Ectodermal cell (in vitro differentiated cells): ENCODE data around the gene OR2G2. TPM values are rescaled to one million over a fixed set of nuclear protein-coding genes. Genes with fewer than 3 reads are reported as not detected.

ENCODE experiments used
- H3K27ac ChIP-seq: 2 replicates; pipeline ENCODE4 v1.7.0; 2013; ENCODE audit warnings: mild to moderate bottlenecking, low read depth, low read length; ENCODE audit not compliant: insufficient read depth, poor library complexity, severe bottlenecking
- H3K27me3 ChIP-seq: 2 replicates; pipeline ENCODE4 v1.7.0; 2013; ENCODE audit warnings: mild to moderate bottlenecking, low read length; ENCODE audit not compliant: insufficient read depth, control insufficient read depth, poor library complexity, severe bottlenecking
- H3K36me3 ChIP-seq: one replicate; pipeline ENCODE4 v1.7.0; 2013; ENCODE audit warnings: low read length; ENCODE audit not compliant: control insufficient read depth, insufficient read depth
- H3K4me1 ChIP-seq: one replicate; pipeline ENCODE4 v1.7.0; 2013; ENCODE audit warnings: low read length; ENCODE audit not compliant: control insufficient read depth, insufficient read depth
- H3K4me3 ChIP-seq: 2 replicates; pipeline ENCODE4 v1.7.0; 2013; ENCODE audit warnings: low read depth, low read length, control low read depth; ENCODE audit not compliant: insufficient read depth
- H3K9me3 ChIP-seq: 2 replicates; pipeline ENCODE4 v1.7.0; 2013; ENCODE audit warnings: mild to moderate bottlenecking, low read length, moderate library complexity; ENCODE audit not compliant: control insufficient read depth
- WGBS, 2 experiments: methylation state at CpG; one replicate each; pipeline ENCODE4 v1.1.7; 2013; ENCODE audit warnings: missing lambda C conversion rate in 2 of 2; 5-methylcytosine and 5-hydroxymethylcytosine counted together
- polyA plus RNA-seq, 4 experiments: library from polyadenylated mRNA; stranded (reverse); fragments of 50-300 nt; gene quantifications; one replicate each; pipeline ENCODE4 v1.2.3, GENCODE V29; 2013

Gene OR2G2, protein sequence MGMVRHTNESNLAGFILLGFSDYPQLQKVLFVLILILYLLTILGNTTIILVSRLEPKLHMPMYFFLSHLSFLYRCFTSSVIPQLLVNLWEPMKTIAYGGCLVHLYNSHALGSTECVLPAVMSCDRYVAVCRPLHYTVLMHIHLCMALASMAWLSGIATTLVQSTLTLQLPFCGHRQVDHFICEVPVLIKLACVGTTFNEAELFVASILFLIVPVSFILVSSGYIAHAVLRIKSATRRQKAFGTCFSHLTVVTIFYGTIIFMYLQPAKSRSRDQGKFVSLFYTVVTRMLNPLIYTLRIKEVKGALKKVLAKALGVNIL
- not detected for polyA plus RNA-seq (2013, experiment 1 of 4)
- polyA plus RNA-seq (2013, experiment 2 of 4): not detected
- not detected for polyA plus RNA-seq (2013, experiment 3 of 4)
- polyA plus RNA-seq (2013, experiment 4 of 4): not detected

DNA sequence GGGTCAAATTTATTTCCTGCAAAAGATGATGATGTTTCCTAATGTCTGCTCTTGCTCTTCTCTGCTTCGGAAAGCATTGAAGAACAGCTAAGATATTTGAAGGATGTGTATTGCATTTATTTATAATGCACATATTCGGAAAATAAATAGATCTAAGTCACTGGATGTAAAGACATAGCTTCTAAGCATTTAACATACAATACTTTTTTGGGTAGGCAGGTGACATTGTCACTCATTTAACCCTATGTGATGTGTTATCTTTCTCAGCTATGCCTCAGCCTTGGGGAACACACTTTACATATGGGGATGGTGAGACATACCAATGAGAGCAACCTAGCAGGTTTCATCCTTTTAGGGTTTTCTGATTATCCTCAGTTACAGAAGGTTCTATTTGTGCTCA lies at the start of gene OR2G2:
Gene OR2G2, plus strand, starts transcription at position 301 of the 400 bp plus-strand sequence. Its CDS starts 0 bp downstream, at position 301.
- no peaks in the 10 kb centered on the region for H3K9me3 ChIP-seq
- H3K4me3 ChIP-seq: no peak within 1 kb of the TSS
- H3K27ac ChIP-seq: no peak within 1 kb of the TSS
- no peaks in the 10 kb centered on the region for H3K36me3 ChIP-seq
- H3K4me1 ChIP-seq: no peaks in the 10 kb centered on the region
- WGBS, 2 experiments: 92 to 100% methylated on average over 1 of the region's 2 CpGs
- H3K27me3 ChIP-seq: no peaks in the 10 kb centered on the region

DNA sequence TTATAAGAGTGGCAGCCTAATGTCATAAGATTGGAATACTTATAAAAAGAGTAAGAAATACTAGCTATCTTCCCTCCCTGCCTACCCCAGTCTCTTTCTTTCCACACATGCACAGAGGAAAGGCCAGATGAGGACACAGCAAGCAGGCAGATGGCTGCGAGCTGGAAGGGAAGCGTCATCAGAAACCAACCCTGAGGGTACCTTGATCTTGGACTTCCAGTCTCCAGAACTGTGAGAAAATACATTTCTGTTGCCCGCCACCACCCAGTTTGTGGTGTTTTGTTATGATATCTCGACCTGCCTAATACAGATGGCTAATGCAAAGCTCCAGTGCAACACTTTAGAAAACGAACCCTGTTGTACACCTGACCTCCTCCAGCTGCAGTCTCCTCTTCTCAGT lies 49.6 kb upstream of the OR2G2 start:
- Histone ChIP-seq H3K9me3 (no peaks in the 10 kb centered on the region), H3K36me3 (no peaks in the 10 kb centered on the region), H3K4me1 (no peaks in the 10 kb centered on the region), H3K27ac (no peak overlapping the region), H3K27me3 (no peaks in the 10 kb centered on the region), H3K4me3 (no peak overlapping the region)
- WGBS, 2 experiments: 84 to 87% methylated on average over 5 of the region's 5 CpGs

DNA sequence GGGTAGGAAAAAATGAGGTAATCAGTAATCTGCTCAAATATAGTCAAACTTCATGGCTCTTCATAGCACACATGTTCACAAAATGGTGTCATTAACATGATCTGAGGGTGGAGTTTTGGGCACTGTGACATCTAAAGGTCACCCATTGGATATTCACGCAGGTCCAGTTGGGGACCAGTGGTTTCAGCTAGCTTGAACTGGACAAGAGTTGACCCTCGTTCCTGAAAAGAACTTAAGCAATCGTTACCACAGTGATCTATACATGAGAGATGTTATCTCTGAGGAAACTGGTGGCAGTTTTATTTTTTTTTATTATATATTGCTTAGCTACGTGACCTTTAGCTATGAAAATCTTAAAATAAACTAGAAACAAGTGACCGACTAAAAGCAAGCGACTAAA lies 48.9 kb upstream of the OR2G2 start:
- H3K27me3 ChIP-seq: no peaks in the 10 kb centered on the region
- WGBS, 2 experiments: 96 to 97% methylated on average over 6 of the region's 6 CpGs
- H3K4me1 ChIP-seq: no peaks in the 10 kb centered on the region
- no peak overlapping the region for H3K27ac ChIP-seq
- no peaks in the 10 kb centered on the region for H3K9me3 ChIP-seq
- no peaks in the 10 kb centered on the region for H3K36me3 ChIP-seq
- H3K4me3 ChIP-seq: no peak overlapping the region

DNA sequence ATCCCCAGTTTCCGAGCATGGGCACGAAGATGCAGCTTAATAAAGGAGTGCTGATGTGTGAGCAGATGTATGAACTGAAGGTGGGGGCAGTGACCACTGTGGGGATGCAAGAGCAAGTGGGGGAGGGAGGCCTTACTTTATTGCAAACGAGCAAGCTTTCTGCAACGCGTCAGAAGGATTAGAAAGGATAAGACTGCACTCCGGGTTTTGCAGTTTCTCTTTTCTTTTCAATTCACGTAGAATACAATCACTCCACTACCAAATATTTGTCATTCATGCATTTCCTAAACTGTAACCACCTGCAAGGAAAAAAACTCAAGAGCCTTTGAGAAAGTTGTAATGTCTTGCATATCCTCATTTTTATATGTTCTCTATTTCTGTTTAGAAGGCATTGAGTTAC lies 47.6 kb upstream of the OR2G2 start:
- no peaks in the 10 kb centered on the region for H3K9me3 ChIP-seq
- 79 to 82% methylated on average over 7 of the region's 7 CpGs for WGBS, 2 experiments
- no peak overlapping the region for H3K4me3 ChIP-seq
- H3K36me3 ChIP-seq: no peaks in the 10 kb centered on the region
- no peaks in the 10 kb centered on the region for H3K4me1 ChIP-seq
- no peaks in the 10 kb centered on the region for H3K27me3 ChIP-seq
- H3K27ac ChIP-seq: no peak overlapping the region

DNA sequence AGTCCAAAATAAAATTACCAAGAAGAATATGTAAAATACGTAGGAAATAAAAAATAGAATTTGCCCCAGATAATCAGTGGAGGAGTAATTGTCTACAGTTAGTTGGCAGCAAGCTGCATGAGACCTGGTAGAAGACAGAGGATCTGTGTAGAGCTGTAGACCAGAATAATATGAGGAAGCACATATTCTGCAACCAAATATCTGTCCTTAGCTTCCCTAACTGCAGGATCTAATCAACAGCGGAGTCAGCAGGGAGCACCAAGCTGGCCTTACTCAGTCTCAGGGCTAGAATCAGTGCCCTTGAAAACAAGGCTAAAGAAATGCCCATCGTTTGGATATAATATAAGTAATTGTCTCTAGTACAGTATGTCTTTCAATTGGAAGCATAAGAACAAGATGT lies 45.3 kb upstream of the OR2G2 start:
- H3K27me3 ChIP-seq: no peaks in the 10 kb centered on the region
- WGBS, 2 experiments: 69 to 70% methylated on average over 3 of the region's 3 CpGs
- no peak overlapping the region for H3K4me3 ChIP-seq
- no peak overlapping the region for H3K27ac ChIP-seq
- no peaks in the 10 kb centered on the region for H3K4me1 ChIP-seq
- no peaks in the 10 kb centered on the region for H3K36me3 ChIP-seq
- H3K9me3 ChIP-seq: no peaks in the 10 kb centered on the region

DNA sequence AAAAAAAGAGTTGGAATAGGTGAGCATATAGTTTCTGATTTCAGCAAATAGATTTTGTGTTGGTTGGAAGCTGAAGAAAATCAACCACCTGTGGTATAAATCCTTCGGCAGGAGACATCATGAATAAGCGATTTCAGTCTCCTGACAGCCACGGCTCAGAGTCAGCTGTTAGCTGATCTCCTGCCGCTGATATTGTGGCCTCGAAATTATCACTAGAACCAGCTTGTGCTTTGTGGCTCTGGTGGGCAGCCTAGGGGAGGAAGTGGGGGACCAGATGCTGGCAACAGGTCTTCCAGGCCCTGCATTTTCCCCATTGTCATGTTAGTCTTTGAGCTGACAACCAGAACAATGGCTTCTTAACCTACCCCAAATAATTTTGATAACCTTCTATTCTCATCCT lies 40.1 kb upstream of the OR2G2 start:
- Histone ChIP-seq H3K9me3 (no peaks in the 10 kb centered on the region), H3K4me1 (no peaks in the 10 kb centered on the region), H3K27ac (no peak overlapping the region), H3K27me3 (no peaks in the 10 kb centered on the region), H3K36me3 (no peaks in the 10 kb centered on the region), H3K4me3 (no peak overlapping the region)
- WGBS, 2 experiments: 70 to 76% methylated on average over 5 of the region's 5 CpGs

DNA sequence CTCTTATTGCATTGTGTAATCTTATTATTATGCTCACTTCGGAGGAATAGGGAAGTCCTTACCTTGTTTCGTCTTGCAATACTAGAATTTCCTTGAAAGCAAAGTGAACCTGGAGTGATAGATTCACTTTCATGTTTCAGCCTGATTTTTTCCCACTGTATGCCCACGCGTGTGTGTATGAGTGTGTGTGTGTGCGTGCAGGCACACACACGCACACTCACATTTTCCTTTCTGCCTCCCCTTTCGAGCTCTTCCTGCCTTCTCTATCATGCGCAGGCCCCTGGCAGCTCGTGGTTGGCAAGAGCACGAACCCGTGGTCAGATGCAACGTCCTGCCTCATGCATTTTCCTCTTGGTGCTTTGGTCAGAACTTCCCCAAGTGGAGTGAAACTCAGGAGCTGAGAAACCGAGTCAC lies 39.4 kb upstream of the OR2G2 start, which contains the start of gene GCSAML:
Gene GCSAML, plus strand, starts transcription at position 366 of the 414 bp plus-strand sequence. CDS start 58 bp downstream, outside the sequence.
- H3K4me1 ChIP-seq: no peaks in the 10 kb centered on the region
- no peaks in the 10 kb centered on the region for H3K9me3 ChIP-seq
- 93% methylated on average over 13 of the region's 13 CpGs for WGBS, 2 experiments
- no peaks in the 10 kb centered on the region for H3K27me3 ChIP-seq
- H3K27ac ChIP-seq: no peak within 1 kb of the TSS
- no peaks in the 10 kb centered on the region for H3K36me3 ChIP-seq
- H3K4me3 ChIP-seq: no peak within 1 kb of the TSS

DNA sequence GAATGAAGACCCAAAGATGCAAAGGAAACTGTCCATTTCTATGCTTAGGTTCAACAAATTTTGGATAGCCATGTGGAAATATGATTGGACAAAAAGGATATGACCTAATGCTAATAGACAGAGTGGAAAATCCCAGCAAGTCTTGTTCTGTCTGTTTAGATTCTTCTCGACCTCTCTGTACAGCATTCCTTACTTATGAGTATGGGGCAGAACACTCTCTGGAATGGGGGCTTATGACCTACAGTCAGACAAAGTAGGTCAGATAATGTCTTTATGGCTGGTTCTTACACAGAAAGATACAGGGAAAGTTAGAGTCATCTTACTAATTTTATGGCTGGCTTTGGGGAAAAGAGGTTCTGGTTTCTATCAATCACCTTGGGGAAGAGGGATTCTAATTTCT lies 36.4 kb upstream of the OR2G2 start:
- H3K27me3 ChIP-seq: no peaks in the 10 kb centered on the region
- no peaks in the 10 kb centered on the region for H3K4me1 ChIP-seq
- H3K9me3 ChIP-seq: no peaks in the 10 kb centered on the region
- no peak overlapping the region for H3K4me3 ChIP-seq
- H3K27ac ChIP-seq: no peak overlapping the region
- 82 to 91% methylated on average over 1 of the region's 1 CpG for WGBS, 2 experiments
- H3K36me3 ChIP-seq: no peaks in the 10 kb centered on the region

DNA sequence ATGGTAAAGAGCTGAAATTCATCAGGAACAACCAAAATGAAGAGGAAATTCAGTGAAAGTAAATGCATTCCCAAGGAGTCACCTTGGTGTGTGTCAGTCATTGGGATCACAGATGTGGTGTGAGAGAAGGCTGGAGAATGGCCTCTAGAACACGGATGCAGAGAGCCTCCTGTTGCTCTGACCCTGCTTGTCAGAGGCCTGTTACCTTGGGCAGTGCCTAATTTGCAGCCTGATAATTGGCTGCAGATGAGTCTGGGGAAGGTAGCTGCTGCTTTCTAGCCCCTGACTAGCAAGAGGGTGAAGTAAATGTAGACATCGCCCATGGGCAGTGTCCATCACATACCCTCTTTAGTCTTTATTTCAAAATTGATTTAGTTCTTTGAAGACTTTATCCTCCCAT lies 35.9 kb upstream of the OR2G2 start:
- Histone ChIP-seq H3K27me3 (no peaks in the 10 kb centered on the region), H3K4me1 (no peaks in the 10 kb centered on the region)
- WGBS, 2 experiments: 79 to 80% methylated on average over 2 of the region's 2 CpGs

DNA sequence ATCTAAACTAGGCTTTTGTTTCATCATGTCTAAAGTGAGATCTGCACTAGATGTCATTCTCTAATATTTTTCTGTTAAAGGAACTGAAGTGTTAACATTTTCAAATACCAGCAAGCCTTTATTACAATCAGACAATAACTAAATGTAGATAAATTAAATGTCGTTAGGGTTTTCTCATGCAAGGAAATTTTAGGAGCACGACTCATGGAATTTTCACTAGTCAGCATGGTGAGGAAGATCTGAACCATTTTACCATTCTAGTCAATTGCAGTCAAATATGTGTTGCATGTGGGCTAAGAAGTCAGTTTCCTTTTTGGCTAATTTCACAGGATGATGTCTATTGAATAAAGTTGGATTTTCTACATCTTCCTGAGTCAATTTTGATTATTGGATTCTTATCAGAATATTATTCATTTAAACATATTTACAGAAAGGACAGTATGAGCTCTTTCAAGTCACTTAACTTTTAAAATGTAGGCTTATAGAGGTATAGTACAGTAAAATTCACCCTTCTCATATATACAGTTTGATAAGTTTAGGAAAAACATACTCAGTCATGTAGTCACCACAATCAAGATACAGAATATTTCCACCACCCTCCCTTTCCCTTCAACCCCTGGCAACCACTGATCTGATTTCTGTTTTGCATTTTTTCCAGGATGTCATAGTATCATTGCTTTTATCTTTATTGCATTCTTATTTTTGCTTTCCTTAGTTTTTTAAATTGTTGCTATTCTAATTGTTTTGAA lies 30.1 kb upstream of the OR2G2 start:
- H3K9me3 ChIP-seq: no peaks in the 10 kb centered on the region
- no peaks in the 10 kb centered on the region for H3K36me3 ChIP-seq
- no peaks in the 10 kb centered on the region for H3K27me3 ChIP-seq
- H3K4me1 ChIP-seq: no peaks in the 10 kb centered on the region
- H3K4me3 ChIP-seq: no peak overlapping the region
- H3K27ac ChIP-seq: no peak overlapping the region
- WGBS, 2 experiments: 87 to 88% methylated on average over 2 of the region's 2 CpGs

More for the DNA sequence above, 35.9 kb upstream of the OR2G2 start:
- Histone ChIP-seq H3K27ac (no peak overlapping the region), H3K9me3 (no peaks in the 10 kb centered on the region), H3K36me3 (no peaks in the 10 kb centered on the region), H3K4me3 (no peak overlapping the region)
